Heart left ventricle (tissue), 13 donors: ENCODE results near the gene ADGRG1.

Experiments
- CTCF ChIP-seq, 12 donors: fragments of 200-600 bp; sonication (generic) in 4 of 12; IDR thresholded peaks; one replicate each; pipeline versions ENCODE4 v1.5.0 to v1.8.0; 2018 to 2022; ENCODE audit warnings: antibody characterized with exemption in 12 of 12, mild to moderate bottlenecking in 5 of 12
- POLR2A ChIP-seq, 2 donors: fragments of 450-650 bp; IDR thresholded peaks; one replicate each; pipeline ENCODE4 v1.6.1; 2017; ENCODE audit warnings: antibody characterized with exemption in 2 of 2, mild to moderate bottlenecking in 2 of 2, moderate library complexity in 2 of 2
- donor health status: ischemic (EF 13 %, LVEDD 7.1; RV severe dilation, severe dysfunction).
- donor health status: DM: no; HTN: yes; CAD: no.
- donor health status: DM: no; HTN: no; CAD: no.
- donor health status: ischemic (EF 25% LVEDD 6.9; RV normal size, moderate dysfunction).
- donor health status: ischemic (EF 25% LVEDD 5.7; RV mildly dilated, moderate dysfunction).
- donor health status: ischemic (EF 35%, LVEDD 5.7; RV mildly dilated, moderate dysfunction).
- donor health status: nonischemic (EF 11% LVEDD 7.7; RV severe dilation, severe dysfunction).
- donor health status: DM: yes; HTN: yes; CAD: no.
- donor health status: PGD.
- donor health status: ischemic (EF 29% LVEDD 5.4; RV normal size, mild dysfunction).
- donor health status: nonischemic (EF 23%, LVEDD 6.1; RV moderate dilation, normal function).

- TF ChIP-seq POLR2A (IDR thresholded peaks at IDR 0.05) (no peak), CTCF (IDR thresholded peaks at IDR 0.05) (no peak)
Observed at GRCh38 chr16:57621521-57622271, 6.7 kb upstream of the ADGRG1 start.
